ENCODE results near the gene TPD52L1.

TPD52L1 gene

GRCh38 chr6:125182237-125183008, 28.9 kb downstream of the TPD52L1 start:
- DNase-seq, result peak; percentile 43

GRCh38 chr6:125183391-125183790, 29.8 kb downstream of the TPD52L1 start:
- DNase-seq, result no peak

GRCh38 chr6:125188037-125188436, 34.5 kb downstream of the TPD52L1 start:
- no peak for DNase-seq

- no peak for DNase-seq
Observed at GRCh38 chr6:125188594-125189203, 35.1 kb downstream of the TPD52L1 start.

- DNase-seq, result no peak
Observed at GRCh38 chr6:125189494-125189893, 35.9 kb downstream of the TPD52L1 start.

- no peak for DNase-seq
Observed at GRCh38 chr6:125190667-125191066, 37.1 kb downstream of the TPD52L1 start.

GRCh38 chr6:125191916-125192609, 38.5 kb downstream of the TPD52L1 start:
- DNase-seq, result peak; percentile 31

- DNase-seq, result no peak
Observed at GRCh38 chr6:125192610-125192930, 39.0 kb downstream of the TPD52L1 start.

GRCh38 chr6:125193208-125193607, 39.6 kb downstream of the TPD52L1 start:
- DNase-seq, result no peak

GRCh38 chr6:125194941-125195340, 41.4 kb downstream of the TPD52L1 start:
- no peak for DNase-seq

GRCh38 chr6:125195526-125195925, 42.0 kb downstream of the TPD52L1 start:
- DNase-seq, result no peak

- no peak for DNase-seq
Observed at GRCh38 chr6:125196613-125197012, 43.0 kb downstream of the TPD52L1 start.

- no peak for DNase-seq
Observed at GRCh38 chr6:125197795-125198269, 44.3 kb downstream of the TPD52L1 start.

- no peak for DNase-seq
Observed at GRCh38 chr6:125198398-125198937, 44.9 kb downstream of the TPD52L1 start.

- no peak for DNase-seq
Observed at GRCh38 chr6:125200941-125201340, 47.4 kb downstream of the TPD52L1 start.

GRCh38 chr6:125201961-125202729, 48.6 kb downstream of the TPD52L1 start:
- DNase-seq, result no peak

- DNase-seq, result no peak
Observed at GRCh38 chr6:125203395-125203794, 49.8 kb downstream of the TPD52L1 start.

- DNase-seq, result no peak
Observed at GRCh38 chr6:125205931-125206330, 52.4 kb downstream of the TPD52L1 start.

- no peak for DNase-seq
Observed at GRCh38 chr6:125206389-125206788, 52.8 kb downstream of the TPD52L1 start.

- no peak for DNase-seq
Observed at GRCh38 chr6:125207956-125208355, 54.4 kb downstream of the TPD52L1 start.

GRCh38 chr6:125208625-125209249, 55.2 kb downstream of the TPD52L1 start:
- DNase-seq, result no peak

- DNase-seq, result no peak
Observed at GRCh38 chr6:125210667-125211066, 57.1 kb downstream of the TPD52L1 start.

All from NCI-H748 treated with DMSO at 0.1 percent for 48 hours (cell line).